GM12878 (cell line): ENCODE data around the gene VPS26B. TPM values are rescaled to one million over a fixed set of nuclear protein-coding genes. Genes with fewer than 3 reads are reported as not detected.

Source experiments
- ATF7 ChIP-seq: fragments of 450-650 bp; IDR thresholded peaks from 2 replicates; pipeline ENCODE4 v1.6.1; 2016; ENCODE audit warnings: low read depth, mild to moderate bottlenecking
- BCL11A ChIP-seq: IDR thresholded peaks from 2 replicates; pipeline ENCODE4 v1.6.1; 2011; ENCODE audit warnings: low read depth, low read length
- CEBPB ChIP-seq, 2 experiments: fragments of 150-350 bp in 1 of 2; IDR thresholded peaks; 2 replicates each; pipeline ENCODE4 v1.6.1; 2012 to 2014; ENCODE audit warnings: low read depth in 2 of 2, low read length in 2 of 2, borderline replicate concordance in 1 of 2, inconsistent platforms in 1 of 2
- FOS ChIP-seq: IDR thresholded peaks from 3 replicates; pipeline ENCODE4 v1.6.1; 2011; ENCODE audit warnings: borderline replicate concordance; ENCODE audit not compliant: insufficient read length; ENCODE audit errors: extremely low read depth
- FOXK2 ChIP-seq: fragments of 450-650 bp; IDR thresholded peaks from 2 replicates; pipeline ENCODE4 v1.6.1; 2017; ENCODE audit warnings: mild to moderate bottlenecking, moderate library complexity
- GABPA ChIP-seq: IDR thresholded peaks from 2 replicates; pipeline ENCODE4 v1.6.1; 2014; ENCODE audit warnings: antibody characterized with exemption, low read depth, mild to moderate bottlenecking, inconsistent platforms
- IRF3 ChIP-seq: fragments of 450-650 bp; IDR thresholded peaks from 2 replicates; pipeline ENCODE4 v1.6.1; 2014; ENCODE audit warnings: mild to moderate bottlenecking
- MEF2B ChIP-seq: fragments of 450-650 bp; IDR thresholded peaks from 2 replicates; pipeline ENCODE4 v1.6.1; 2018; ENCODE audit warnings: mild to moderate bottlenecking, moderate library complexity; ENCODE audit not compliant: partially characterized antibody, poor library complexity, severe bottlenecking
- NFYA ChIP-seq: IDR thresholded peaks from 2 replicates; pipeline ENCODE4 v1.6.1; 2011; ENCODE audit warnings: low read depth, mild to moderate bottlenecking, low read length, improper control_type of control experiment, borderline replicate concordance
- NKRF ChIP-seq: fragments of 450-650 bp; conservative IDR thresholded peaks from 2 replicates; pipeline ENCODE4 v1.6.1; 2017; ENCODE audit warnings: mild to moderate bottlenecking, moderate library complexity
- RAD21 ChIP-seq: IDR thresholded peaks from 2 replicates; pipeline ENCODE4 v1.6.1; 2011; ENCODE audit warnings: mild to moderate bottlenecking, low read depth, low read length, moderate library complexity; ENCODE audit not compliant: insufficient read depth
- SIN3A ChIP-seq: IDR thresholded peaks from 2 replicates; pipeline ENCODE4 v1.6.1; 2012; ENCODE audit warnings: low read depth, low read length, improper control_type of control experiment
- SMAD5 ChIP-seq: IDR thresholded peaks from 2 replicates; pipeline ENCODE4 v1.6.1; 2016; ENCODE audit warnings: antibody characterized with exemption, low read depth
- SP1 ChIP-seq: IDR thresholded peaks from one replicate; pipeline ENCODE4 v1.6.1; 2011; ENCODE audit warnings: low read depth, low read length
- SUZ12 ChIP-seq: fragments of 200-600 bp; sonication (generic); IDR thresholded peaks from one replicate; pipeline ENCODE4 v1.6.1; 2018; ENCODE audit warnings: antibody characterized with exemption, mild to moderate bottlenecking; ENCODE audit not compliant: unreplicated experiment
- TAF1 ChIP-seq: IDR thresholded peaks from 2 replicates; pipeline ENCODE4 v1.6.1; 2011; ENCODE audit warnings: mild to moderate bottlenecking, low read depth, low read length, borderline replicate concordance
- ZNF217 ChIP-seq: fragments of 450-650 bp; IDR thresholded peaks from 2 replicates; pipeline ENCODE4 v1.6.1; 2017; ENCODE audit warnings: antibody characterized with exemption, mild to moderate bottlenecking
- ZNF622 ChIP-seq: fragments of 450-650 bp; IDR thresholded peaks from 2 replicates; pipeline ENCODE4 v1.6.1; 2017; ENCODE audit warnings: mild to moderate bottlenecking, inconsistent platforms
- polyA plus RNA-seq, 11 experiments: library from polyadenylated mRNA; depleted of rRNA in 4 of 11; unstranded in 6 of 11; stranded (reverse) in 5 of 11; fragments of >200 nt; fragmentation: Nextera tagmentation in 4 of 11; fragmentation: Illumina TruSeq in 1 of 11; extraction: Ambion mirVana in 4 of 11; extraction: Trizol in 1 of 11; gene quantifications; 1 replicate in 1 of 11; 2 replicates in 10 of 11; pipeline versions ENCODE4 v1.2.1 to v1.2.3, GENCODE V29; 2011 to 2016; ENCODE audit warnings: inconsistent platforms in 2 of 11, missing spikeins in 2 of 11, low read depth in 1 of 11
- total RNA-seq, 4 experiments: library from RNA; depleted of rRNA in 3 of 4; stranded (reverse); fragments of >200 nt in 3 of 4; fragmentation: Illumina TruSeq in 1 of 4; extraction: Trizol in 1 of 4; gene quantifications; 2 replicates each; pipeline versions ENCODE4 v1.2.1 to v1.2.3, GENCODE V29; 2013 to 2021
- TF ChIP-seq, protein P1 (sequence below): fragments of 150-350 bp; IDR thresholded peaks from 2 replicates; pipeline ENCODE4 v1.6.1; 2014; ENCODE audit warnings: mild to moderate bottlenecking, low read depth, low read length
- TF ChIP-seq, protein P2 (sequence below): fragments of 450-650 bp; IDR thresholded peaks from 2 replicates; pipeline ENCODE4 v1.6.1; 2017; ENCODE audit warnings: low read depth, mild to moderate bottlenecking, moderate library complexity
- TF ChIP-seq, protein P3 (sequence below): IDR thresholded peaks from 2 replicates; pipeline ENCODE4 v1.6.1; 2012; ENCODE audit warnings: low read depth, low read length, improper control_type of control experiment

Gene VPS26B
- total and polyA plus RNA-seq, 10 of the 15 experiments (the other 5 are each of a cell fraction or from before 2014, with no cell fraction given) = 1.6 to 26.9 (median 13.3) TPM

DNA sequence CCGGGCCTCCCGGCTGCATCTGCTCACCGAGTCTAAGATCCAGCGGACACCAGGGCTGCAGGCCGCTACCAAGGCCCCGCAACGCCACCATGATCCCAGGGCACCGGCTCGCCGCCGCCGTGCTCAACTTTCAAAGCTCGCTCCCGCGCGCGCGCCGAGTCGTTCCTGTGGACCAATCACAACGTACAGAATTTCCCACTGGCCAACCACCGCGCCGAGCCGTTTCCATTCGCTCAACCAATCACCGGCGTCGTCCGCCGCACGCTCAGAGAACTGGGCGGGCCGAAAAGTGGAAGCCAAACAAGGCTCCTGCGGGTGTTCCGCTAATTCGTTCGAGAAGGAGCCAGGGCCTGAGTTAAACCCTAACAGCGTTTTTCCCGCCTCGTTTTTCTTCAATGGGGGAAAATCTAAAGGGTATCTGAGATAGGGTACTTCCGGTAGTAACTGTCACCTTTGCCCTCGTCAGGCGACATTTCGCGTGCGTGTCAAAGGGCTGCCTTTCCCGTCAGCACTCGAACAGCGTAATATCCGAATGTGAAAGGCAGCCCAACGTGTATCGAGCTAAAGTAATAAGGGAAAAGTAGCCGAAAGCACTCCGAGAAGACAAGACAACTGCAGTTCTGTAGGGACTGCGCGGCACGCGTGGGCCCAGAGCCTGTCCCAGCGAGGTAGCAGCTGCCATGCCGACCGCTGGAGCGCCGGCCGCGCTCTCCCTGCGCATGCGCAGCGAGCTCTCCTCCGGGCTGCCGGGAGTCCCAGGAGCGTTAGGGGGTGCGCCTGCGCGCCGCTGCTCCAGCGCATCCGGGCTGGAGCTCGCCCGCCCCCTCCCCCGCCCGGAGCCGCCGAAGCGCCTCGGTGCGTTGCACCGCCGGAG is at the start of gene VPS26B, which contains the start of gene NCAPD3 (continued):
- TF ChIP-seq, protein P1, sequence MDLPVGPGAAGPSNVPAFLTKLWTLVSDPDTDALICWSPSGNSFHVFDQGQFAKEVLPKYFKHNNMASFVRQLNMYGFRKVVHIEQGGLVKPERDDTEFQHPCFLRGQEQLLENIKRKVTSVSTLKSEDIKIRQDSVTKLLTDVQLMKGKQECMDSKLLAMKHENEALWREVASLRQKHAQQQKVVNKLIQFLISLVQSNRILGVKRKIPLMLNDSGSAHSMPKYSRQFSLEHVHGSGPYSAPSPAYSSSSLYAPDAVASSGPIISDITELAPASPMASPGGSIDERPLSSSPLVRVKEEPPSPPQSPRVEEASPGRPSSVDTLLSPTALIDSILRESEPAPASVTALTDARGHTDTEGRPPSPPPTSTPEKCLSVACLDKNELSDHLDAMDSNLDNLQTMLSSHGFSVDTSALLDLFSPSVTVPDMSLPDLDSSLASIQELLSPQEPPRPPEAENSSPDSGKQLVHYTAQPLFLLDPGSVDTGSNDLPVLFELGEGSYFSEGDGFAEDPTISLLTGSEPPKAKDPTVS = peak; percentile 63; the same call in 1 of the 2 replicates
- TF ChIP-seq SMAD5 (peak; percentile 4; the same call in 1 of the 2 replicates), RAD21 (no peak), IRF3 (peak; percentile 84), GABPA (peak; percentile 64; the same call in 1 of the 2 replicates), NFYA (no peak; the same call in 1 of the 2 replicates), ZNF217 (no peak), ATF7 (no peak), NKRF (peak; percentile 92), FOS (peak; percentile 77), CEBPB (IDR thresholded peaks at IDR 0.05; ENCODE audit: borderline replicate concordance in 1 of 2, low read depth in 2 of 2, low read length in 2 of 2) (no peak), BCL11A (no peak), SP1 (peak; percentile 92), MEF2B (peak; percentile 28), FOXK2 (no peak), ZNF622 (no peak), TAF1 (peak; percentile 60; the same call in 1 of the 2 replicates), SUZ12 (no peak), SIN3A (peak; percentile 70; the same call in 1 of the 2 replicates)
- TF ChIP-seq, protein P2, sequence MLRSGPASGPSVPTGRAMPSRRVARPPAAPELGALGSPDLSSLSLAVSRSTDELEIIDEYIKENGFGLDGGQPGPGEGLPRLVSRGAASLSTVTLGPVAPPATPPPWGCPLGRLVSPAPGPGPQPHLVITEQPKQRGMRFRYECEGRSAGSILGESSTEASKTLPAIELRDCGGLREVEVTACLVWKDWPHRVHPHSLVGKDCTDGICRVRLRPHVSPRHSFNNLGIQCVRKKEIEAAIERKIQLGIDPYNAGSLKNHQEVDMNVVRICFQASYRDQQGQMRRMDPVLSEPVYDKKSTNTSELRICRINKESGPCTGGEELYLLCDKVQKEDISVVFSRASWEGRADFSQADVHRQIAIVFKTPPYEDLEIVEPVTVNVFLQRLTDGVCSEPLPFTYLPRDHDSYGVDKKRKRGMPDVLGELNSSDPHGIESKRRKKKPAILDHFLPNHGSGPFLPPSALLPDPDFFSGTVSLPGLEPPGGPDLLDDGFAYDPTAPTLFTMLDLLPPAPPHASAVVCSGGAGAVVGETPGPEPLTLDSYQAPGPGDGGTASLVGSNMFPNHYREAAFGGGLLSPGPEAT = peak; percentile 75
- TF ChIP-seq, protein P3, sequence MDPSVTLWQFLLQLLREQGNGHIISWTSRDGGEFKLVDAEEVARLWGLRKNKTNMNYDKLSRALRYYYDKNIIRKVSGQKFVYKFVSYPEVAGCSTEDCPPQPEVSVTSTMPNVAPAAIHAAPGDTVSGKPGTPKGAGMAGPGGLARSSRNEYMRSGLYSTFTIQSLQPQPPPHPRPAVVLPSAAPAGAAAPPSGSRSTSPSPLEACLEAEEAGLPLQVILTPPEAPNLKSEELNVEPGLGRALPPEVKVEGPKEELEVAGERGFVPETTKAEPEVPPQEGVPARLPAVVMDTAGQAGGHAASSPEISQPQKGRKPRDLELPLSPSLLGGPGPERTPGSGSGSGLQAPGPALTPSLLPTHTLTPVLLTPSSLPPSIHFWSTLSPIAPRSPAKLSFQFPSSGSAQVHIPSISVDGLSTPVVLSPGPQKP = no peak; the same call in 1 of the 2 replicates
